Sigmoid colon (tissue), 7 donors: Measurements from ENCODE around the gene C11orf86. TPM values are rescaled to one million over a fixed set of nuclear protein-coding genes. Genes with fewer than 3 reads are reported as not detected.
"Not testable (repeated sequence)": the region's sequence is repeated elsewhere in the genome, so short reads cannot be mapped to it uniquely, and the experiment has no call there.

Source experiments
- DNase-seq: peaks from one replicate; pipeline ENCODE4 v3.0.0-alpha.2; 2019
- H3K27ac ChIP-seq, 4 donors: fragments of 200-600 bp; sonication (generic); one replicate each; pipeline ENCODE4 v1.5.1; 2016 to 2019; ENCODE audit warnings: mild to moderate bottlenecking in 1 of 4
- H3K27me3 ChIP-seq, 3 donors: fragments of 200-600 bp; sonication (generic); one replicate each; pipeline ENCODE4 v1.5.1; 2019; ENCODE audit warnings: mild to moderate bottlenecking in 1 of 3
- H3K36me3 ChIP-seq, 4 donors: fragments of 200-600 bp; sonication (generic); one replicate each; pipeline ENCODE4 v1.5.1; 2016 to 2019
- H3K4me1 ChIP-seq, 4 donors: fragments of 200-600 bp; sonication (generic); one replicate each; pipeline ENCODE4 v1.5.1; 2017 to 2019
- H3K4me3 ChIP-seq, 4 donors: fragments of 200-600 bp; sonication (generic); one replicate each; pipeline ENCODE4 v1.5.1; 2017 to 2019; ENCODE audit warnings: mild to moderate bottlenecking in 2 of 4, moderate library complexity in 1 of 4
- H3K9me3 ChIP-seq, 4 donors: fragments of 200-600 bp in 3 of 4; sonication (generic) in 3 of 4; one replicate each; pipeline versions ENCODE4 v1.5.1 to v1.6.1; 2013 to 2019
- CTCF ChIP-seq, 4 experiments: fragments of 450-650 bp in 3 of 4; fragments of 200-600 bp in 1 of 4; IDR thresholded peaks; one replicate each; pipeline ENCODE4 v1.5.1; 2016 to 2019; ENCODE audit warnings: antibody characterized with exemption in 4 of 4, mild to moderate bottlenecking in 3 of 4, moderate library complexity in 2 of 4
- EP300 ChIP-seq, 4 donors: sonication (generic); formaldehyde crosslinking; IDR thresholded peaks; one replicate each; pipeline ENCODE4 v1.6.1; 2017; ENCODE audit warnings: antibody characterized with exemption in 4 of 4
- POLR2A ChIP-seq, 2 donors: fragments of 450-650 bp; IDR thresholded peaks; one replicate each; pipeline ENCODE4 v1.6.1; 2016; ENCODE audit warnings: antibody characterized with exemption in 2 of 2, mild to moderate bottlenecking in 2 of 2, moderate library complexity in 2 of 2
- POLR2AphosphoS5 ChIP-seq, 4 donors: sonication (generic); formaldehyde crosslinking; IDR thresholded peaks; one replicate each; pipeline ENCODE4 v1.6.1; 2017; ENCODE audit warnings: antibody characterized with exemption in 4 of 4
- WGBS, 2 donors: extraction: QIAGEN DNeasy Blood & Tissue Kit; methylation state at CpG; one replicate each; pipeline ENCODE4 v1.1.7; 2013; 5-methylcytosine and 5-hydroxymethylcytosine counted together
- intact Hi-C: fragments of 100-400 bp; cut with DNase I; formaldehyde crosslinking; loops from one replicate; pipeline ENCODE4 v1.15.1; 2023
- polyA plus RNA-seq, 3 donors: library from polyadenylated mRNA; stranded (reverse); fragments of 200-250 nt; gene quantifications; one replicate each; pipeline ENCODE4 v1.2.3, GENCODE V29; 2013
- total RNA-seq, 4 donors: library from RNA; depleted of rRNA; stranded (reverse); fragments of >200 nt; gene quantifications; one replicate each; pipeline ENCODE4 v1.1.0, GENCODE V29; 2016
- donor health status: healthy with polysubstance abuse.
- donor health status: Bipolar disorder and iron deficiency.
- donor health status: healthy.

The C11orf86 gene
- total and polyA plus RNA-seq, 7 donors = 61.0 to 297 (median 132) TPM; not detected in 4

DNA sequence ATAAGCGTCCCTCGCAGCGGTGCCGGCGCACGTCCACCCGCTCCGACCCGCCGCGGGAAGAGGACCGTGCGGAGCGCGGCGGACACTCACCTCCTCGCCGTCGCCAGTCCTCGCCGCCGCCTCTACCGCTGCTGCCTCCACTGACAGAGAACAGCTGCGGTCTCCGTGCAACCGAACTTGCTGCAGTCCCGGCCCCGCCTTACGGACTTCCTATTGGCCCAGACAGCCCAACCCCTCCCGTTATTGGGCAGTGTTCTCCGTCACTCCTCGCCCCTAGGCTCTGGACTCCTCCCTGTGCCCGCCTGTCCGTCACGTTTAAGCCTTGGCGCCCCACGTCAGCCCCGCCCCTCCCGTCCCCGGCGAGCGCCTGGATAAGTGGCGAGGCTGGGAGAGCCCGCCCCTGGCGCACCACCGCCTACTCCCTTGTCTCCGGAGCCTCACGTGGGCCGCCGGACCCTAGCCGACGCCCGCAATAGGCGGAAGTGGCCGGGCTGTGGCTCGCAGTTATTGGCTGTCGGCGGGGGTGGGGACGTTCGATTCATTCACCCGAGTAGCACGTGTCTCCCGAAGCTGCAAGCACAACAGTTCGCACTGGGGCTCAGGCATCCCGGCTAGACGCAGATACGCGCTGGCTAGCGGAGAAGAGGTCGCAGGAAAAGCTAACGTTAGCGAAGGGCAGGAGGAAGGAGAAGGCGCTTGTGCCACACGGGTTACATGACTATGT is 16.7 kb upstream of the C11orf86 start, which contains the start of gene PC:
Gene PC, minus strand, starts transcription at position 152 of the 724 bp plus-strand sequence. CDS start 86,224 bp downstream, outside the sequence.
- Histone ChIP-seq H3K36me3 (no peaks in the 10 kb centered on the region), H3K27me3 (no peaks in the 10 kb centered on the region), H3K4me3 (peak within 1 kb of the TSS; percentile 55 to 80 (median 70)), H3K27ac (peak within 1 kb of the TSS; percentile 76 to 81 (median 78)), H3K4me1 (peaks cover 0 to 17% (median 14%) of the 10 kb centered on the region in 4 donors), H3K9me3 (no peaks in the 10 kb centered on the region)
- intact Hi-C loops = no loop called here
- 1% methylated on average over 74 of the region's 74 CpGs for WGBS, 2 donors
- DNase-seq = peak; percentile 100
- TF ChIP-seq EP300 (IDR thresholded peaks at IDR 0.05) (no peak), CTCF (IDR thresholded peaks at IDR 0.05) (no peak), POLR2AphosphoS5 (IDR thresholded peaks at IDR 0.05) (peak; percentile 75 to 93 (median 92)), POLR2A (IDR thresholded peaks at IDR 0.05) (peak; percentile 36 to 77)

GRCh38 chr11:66958956-66959274 is 16.2 kb upstream of the C11orf86 start:
- intact Hi-C loops = no loop called here
- Histone ChIP-seq H3K27ac (peak overlapping the region; percentile 75 to 81 (median 78)), H3K4me1 (peaks cover 0 to 17% (median 14%) of the 10 kb centered on the region in 4 donors), H3K27me3 (no peaks in the 10 kb centered on the region), H3K36me3 (no peaks in the 10 kb centered on the region), H3K4me3 (peak overlapping the region; percentile 3 to 80 (median 70)), H3K9me3 (no peaks in the 10 kb centered on the region)
- WGBS, 2 donors = 34 to 56% methylated on average over 10 of the region's 10 CpGs
- DNase-seq = no peak
- no peak for TF ChIP-seq POLR2A (IDR thresholded peaks at IDR 0.05)
- peak in 1 of 4 donors; percentile 1 for TF ChIP-seq POLR2AphosphoS5 (IDR thresholded peaks at IDR 0.05)

- H3K27me3 ChIP-seq, H3K4me3 ChIP-seq, H3K9me3 ChIP-seq, H3K27ac ChIP-seq, DNase-seq, H3K36me3 ChIP-seq, intact Hi-C loops: not testable (repeated sequence)
- 82 to 90% methylated on average over 5 of the region's 5 CpGs for WGBS, 2 donors
- H3K4me1 ChIP-seq = peaks cover 0 to 17% (median 14%) of the 10 kb centered on the region in 4 donors
These were observed 13.4 kb upstream of the C11orf86 start for GRCh38 chr11:66961691-66962213.

GRCh38 chr11:66962247-66962646 is 12.9 kb upstream of the C11orf86 start:
- Histone ChIP-seq H3K27me3 (no peaks in the 10 kb centered on the region), H3K27ac (no peak overlapping the region), H3K4me1 (peaks cover 0 to 13% (median 13%) of the 10 kb centered on the region in 4 donors), H3K36me3 (no peaks in the 10 kb centered on the region), H3K4me3 (no peak overlapping the region), H3K9me3 (no peaks in the 10 kb centered on the region)
- 90 to 94% methylated on average over 2 of the region's 2 CpGs for WGBS, 2 donors
- DNase-seq = no peak
- TF ChIP-seq CTCF (IDR thresholded peaks at IDR 0.05) = no peak
- intact Hi-C loops = no loop called here

DNA sequence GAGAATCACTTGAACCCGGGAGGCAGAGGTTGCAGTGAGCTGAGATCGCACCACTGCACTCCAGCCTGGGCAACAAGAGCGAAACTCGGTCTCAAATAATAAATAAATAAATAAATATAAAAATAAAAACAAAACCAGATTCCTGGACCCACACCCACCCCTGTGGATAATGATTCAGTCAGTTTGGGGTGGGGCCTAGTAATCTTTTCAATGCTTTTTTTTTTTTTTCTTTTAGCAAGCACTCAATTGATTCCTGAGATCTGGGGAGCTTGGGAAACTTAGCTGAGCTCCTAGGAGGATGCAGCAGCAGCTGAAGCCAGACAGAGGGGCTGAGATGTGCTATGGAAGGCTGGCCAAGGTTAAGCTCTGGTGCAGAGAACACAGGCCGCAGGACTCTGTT is 12.3 kb upstream of the C11orf86 start:
- H3K4me3 ChIP-seq = no peak overlapping the region
- H3K27me3 ChIP-seq = no peaks in the 10 kb centered on the region
- no peak for DNase-seq
- H3K27ac ChIP-seq = no peak overlapping the region
- 89 to 97% methylated on average over 5 of the region's 5 CpGs for WGBS, 2 donors
- H3K36me3 ChIP-seq = no peaks in the 10 kb centered on the region
- no peaks in the 10 kb centered on the region for H3K9me3 ChIP-seq
- intact Hi-C loops = no loop called here
- no peak for TF ChIP-seq POLR2A (IDR thresholded peaks at IDR 0.05)
- TF ChIP-seq POLR2AphosphoS5 (IDR thresholded peaks at IDR 0.05) = no peak
- TF ChIP-seq EP300 (IDR thresholded peaks at IDR 0.05) = no peak
- no peak for TF ChIP-seq CTCF (IDR thresholded peaks at IDR 0.05)
- peaks cover 0 to 8% (median 7%) of the 10 kb centered on the region in 4 donors for H3K4me1 ChIP-seq
